ENCODE data around the gene CCDC60.
"Not testable (repeated sequence)": the region's sequence is repeated elsewhere in the genome, so short reads cannot be mapped to it uniquely, and the experiment has no call there.

CCDC60 gene

DNA sequence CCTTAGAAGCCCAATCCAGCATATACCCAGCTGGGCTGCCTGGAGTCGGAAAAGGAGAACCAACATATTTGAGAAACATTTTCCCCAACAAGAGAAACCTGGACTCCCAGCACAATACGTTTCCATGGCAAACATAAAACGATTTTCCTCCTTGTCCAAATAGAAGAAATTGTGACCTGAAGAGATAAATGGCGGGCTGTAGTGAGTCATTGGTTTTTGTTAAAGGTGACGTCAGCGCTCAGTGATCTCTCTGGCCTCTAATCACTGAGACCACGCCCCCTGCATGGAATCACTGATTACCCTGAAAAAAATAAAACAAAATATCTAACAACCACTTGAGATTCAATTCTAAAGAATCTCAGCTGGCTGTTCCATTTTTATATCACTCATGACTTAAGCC lies 6.0 kb downstream of the CCDC60 start:
- DNase-seq: no peak

DNA sequence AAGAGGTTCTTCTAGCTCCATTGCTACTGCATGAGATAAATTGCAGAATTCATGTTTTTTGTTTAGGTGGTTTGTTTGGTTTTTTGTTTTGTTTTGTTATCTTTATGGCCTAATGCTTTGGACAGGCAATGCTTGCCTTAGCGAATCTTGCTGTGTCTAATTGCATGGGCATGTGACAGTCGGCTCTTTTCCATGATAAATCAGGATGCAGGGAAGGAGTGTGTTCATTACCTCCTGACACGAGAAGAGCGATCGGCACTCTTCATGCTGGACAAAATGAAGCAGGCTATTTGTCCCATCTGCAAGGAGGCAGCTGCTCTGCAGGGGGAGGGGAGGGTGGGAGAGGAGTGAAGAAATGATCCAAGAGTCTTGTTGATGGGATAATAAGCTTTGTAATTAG lies 6.5 kb downstream of the CCDC60 start:
- no peak for DNase-seq

DNA sequence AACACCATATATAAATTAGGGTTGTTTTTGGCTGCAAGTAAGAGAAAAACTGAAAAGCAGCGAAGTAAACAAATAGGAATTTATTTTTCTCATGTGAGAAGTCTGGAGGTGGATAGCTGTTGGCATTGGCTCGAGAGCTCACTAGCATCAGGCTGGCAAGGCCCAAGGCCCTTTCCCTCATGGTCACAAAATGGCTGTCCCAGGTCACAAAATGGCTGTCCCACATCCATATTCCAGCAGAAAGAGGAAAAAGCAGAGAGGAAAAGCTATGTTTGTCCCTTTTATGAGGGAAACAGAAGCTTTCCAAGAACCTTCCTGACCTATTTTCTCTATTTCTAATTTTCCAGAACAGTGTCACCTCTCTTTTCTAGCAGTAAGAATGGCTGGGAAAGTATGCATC lies 7.5 kb downstream of the CCDC60 start:
- DNase-seq: no peak

DNA sequence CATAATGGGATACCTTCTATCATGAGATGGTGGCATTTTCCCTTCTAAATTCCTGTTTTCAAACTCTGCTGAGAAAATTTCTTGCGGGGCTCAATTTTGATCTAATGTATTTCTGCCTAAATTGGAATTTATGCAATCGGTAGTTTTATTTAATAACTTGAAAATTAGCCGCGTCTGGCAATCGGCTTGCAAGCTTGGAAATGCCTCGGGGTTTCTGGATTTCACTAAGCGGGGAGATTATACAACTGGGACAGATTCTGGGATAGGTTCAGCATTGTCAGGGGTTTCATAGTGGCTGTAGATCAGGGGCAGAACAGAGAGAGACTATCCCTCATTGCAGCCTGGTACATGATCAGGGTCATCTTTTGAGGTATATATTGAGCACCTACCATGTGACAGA lies 8.6 kb downstream of the CCDC60 start:
- no peak for DNase-seq

DNA sequence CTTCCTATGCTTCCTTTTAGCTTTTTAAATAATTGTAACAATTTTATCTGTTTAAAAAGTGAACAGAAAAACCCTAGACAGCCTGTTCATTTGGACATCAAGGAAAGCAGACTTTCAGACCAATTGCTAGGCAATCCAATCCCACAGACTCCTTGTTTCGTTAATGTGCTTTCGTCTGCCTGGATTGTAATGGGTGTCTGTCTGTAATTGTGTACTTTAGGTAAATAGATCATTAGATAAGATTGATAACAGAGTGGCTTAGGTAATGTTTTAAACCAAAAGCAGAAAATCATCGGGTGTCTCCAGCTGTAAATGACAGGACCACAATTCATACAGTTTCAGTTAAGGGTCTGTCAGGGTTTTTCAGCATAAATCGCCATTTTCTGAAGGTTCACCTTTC lies 19.6 kb downstream of the CCDC60 start:
- DNase-seq: no peak

DNA sequence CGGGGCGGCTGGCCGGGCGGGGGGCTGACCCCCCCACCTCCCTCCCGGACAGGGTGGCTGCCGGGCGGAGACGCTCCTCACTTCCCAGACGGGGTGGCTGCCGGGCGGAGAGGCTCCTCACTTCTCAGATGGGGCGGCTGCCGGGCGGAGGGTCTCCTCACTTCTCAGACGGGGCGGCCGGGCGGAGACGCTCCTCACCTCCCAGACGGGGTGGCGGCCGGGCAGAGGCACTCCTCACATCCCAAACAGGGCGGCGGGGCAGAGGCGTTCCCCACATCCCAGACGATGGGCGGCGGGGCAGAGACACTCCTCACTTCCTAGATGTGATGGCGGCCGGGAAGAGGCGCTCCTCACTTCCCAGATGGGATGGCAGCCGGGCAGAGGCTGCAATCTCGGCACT lies 25.8 kb downstream of the CCDC60 start:
- DNase-seq: not testable (repeated sequence)

DNA sequence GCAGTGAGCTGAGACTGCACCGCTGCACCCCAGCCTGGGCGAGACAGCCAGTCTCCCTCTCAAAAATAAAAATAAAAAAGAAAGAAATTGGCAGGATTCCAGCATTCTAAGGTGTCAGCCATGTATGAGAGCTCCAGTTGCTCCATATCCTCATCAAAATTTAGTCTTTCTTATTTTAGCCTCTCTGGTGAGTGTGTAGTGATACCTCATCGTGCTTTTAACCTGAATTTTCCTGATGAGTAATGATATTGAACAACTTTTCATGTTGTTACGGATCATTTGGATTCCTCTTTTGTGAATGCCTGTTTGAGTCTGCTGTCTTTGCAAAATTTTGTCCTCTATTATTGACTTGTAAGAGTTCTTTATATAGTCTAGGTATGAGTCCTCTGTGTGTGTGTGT lies 28.5 kb downstream of the CCDC60 start:
- no peak for DNase-seq

DNA sequence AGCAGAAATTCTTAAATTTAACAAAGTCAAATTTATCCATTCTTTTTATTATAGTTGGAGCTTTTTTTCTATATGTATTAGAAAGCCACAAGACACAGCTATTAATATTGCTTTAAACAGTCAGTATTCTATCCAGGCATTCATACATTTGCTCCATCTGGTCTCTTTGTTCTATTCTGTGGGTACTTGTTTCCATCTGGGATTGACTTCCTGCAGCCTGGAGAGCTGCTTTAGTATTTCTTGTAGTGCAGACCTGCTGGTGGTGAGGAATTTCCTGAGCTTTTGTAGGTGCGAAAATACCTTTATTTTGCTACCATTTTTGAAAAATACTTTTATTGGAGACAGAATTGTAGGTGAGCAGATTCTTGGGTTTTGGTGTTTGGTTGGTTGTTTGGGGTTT lies 29.0 kb downstream of the CCDC60 start:
- DNase-seq: no peak

DNA sequence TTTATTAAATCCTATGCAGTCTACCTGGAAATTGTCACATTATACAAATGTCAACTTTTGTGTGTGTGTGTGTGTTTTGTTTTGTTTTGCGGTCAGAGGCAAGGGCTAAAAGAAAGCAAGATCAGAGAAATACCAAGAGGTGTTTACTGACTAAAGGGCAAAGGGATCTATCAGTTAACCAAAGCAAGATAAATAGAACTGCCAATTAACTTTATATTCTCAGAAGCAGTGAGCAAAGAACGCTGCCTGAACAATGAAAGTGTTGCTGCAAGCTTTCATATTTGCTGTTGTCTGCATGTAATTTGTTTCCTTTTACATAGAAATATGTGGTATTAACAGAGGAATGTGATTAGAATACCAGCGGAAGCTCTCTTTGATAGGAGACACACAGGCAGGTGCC lies 30.9 kb downstream of the CCDC60 start:
- no peak for DNase-seq

DNA sequence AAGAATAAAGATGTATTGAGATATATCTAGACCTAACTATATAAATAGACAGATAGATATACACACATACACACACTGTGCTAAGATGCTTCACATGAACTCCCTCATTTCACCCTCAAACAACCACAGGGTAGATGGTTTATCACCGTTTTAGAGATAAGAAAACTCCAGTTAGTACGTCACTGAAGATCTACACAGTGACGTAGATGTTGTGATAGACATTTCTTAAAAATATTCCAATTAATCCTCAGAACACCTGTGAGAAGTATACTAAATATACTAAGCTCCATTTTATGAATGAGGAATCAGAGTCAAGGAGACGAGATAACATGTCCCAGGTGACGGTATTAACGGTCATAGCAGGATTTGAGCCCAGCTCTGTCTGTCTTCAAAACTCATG lies 31.5 kb downstream of the CCDC60 start:
- DNase-seq: no peak

DNA sequence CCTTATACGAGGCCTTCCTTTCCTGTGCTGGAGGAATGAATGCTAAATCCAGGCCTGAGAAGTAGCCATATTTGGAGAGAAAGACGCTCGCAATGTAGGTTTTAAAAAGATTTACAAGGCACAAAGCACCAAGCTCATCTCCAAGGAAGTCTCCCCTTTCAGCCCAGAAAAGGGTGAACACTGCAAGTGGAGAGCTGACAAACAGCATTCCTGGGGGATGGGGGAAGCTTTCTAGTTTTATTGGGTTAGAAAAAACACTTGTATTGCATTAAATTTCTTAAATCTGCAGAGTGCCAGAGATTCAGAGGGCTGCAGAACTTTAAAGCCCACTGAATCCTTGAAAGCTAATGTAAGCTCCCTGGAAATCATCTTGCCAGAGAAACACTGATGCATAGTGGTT lies 34.6 kb downstream of the CCDC60 start:
- no peak for DNase-seq

DNA sequence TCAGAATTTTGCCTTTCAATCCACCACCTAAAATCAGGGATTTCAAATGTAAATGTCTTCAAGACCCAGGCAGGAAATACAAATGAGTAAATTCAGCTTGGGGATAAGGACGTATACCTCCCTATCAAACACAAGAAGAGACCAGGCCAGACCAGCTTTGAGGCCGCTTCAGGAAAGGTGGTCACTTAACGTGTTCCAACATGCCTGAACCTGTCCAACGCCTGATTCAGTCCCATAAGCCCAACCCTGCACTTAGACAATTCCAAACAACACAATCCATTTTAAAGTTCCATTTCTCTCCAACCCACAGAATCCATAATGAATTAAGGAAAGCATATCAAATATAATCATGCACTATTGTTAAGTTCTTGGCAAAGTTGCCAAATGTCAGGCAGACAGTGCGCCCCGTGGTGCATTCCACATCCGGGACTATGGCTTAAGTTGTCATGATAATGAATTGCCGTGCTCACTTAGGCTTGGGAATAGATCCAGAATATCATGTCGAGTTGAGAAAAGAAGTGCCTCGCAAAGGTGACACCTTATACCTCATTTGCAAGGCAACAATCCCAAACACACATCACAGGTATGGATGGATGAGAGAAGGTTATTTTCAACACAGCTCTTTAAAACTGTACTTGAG lies 35.5 kb downstream of the CCDC60 start:
- DNase-seq: no peak

DNA sequence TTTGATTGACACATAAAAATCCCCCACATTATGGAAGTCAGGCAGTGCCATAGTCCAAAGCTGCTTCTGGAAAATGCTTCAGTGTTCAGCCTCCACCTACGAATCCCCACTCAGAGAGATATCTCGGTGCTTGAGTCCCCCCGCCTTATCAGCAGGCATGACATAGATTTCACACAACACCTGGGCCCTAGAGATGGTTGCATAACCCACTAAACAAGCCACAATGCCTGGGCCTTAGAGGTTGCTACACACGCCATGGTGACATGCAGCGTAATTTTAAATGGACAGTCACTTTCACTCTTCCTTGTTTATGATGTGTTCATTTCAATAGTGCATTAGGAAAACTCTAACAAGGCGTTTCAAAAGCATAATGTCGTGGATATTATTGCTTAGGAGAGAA lies 38.0 kb downstream of the CCDC60 start:
- no peak for DNase-seq

DNA sequence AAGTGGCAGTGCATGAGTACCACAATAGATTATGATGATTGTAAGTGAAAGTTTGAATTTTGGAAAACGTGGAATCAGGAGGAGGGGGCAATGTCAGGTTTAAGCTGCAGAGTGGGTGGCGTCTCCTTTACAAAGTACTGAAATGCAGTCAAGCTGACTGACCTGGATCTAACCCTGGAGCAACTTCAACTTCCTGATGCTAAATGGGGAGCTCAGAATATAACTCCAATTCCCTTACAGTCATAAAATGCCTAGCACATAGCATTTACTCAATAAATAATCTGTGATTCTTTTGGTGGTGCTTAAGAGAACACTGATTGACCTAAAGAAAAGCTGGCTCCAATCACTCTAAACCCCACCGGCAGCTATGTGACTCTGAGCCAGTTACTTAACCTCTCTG lies 38.5 kb downstream of the CCDC60 start:
- no peak for DNase-seq

DNA sequence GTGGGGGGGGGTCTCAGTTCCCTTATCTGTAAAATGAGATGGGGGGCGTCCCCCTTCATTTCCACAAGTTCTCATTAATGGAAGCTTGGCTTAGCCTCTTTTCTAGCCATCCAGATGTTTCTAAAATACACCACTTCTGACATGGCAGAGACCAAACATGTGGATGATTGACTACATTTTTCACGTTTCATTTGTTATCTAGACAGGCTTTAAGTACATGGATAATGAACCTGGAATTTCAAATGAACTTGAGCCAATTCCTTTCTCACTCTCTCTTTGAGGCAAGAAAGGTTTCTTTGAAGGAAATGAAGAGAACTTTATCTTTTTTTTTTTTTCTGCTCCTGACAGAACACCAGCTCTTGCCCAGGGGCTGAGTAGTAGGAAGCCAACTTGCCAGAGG lies 39.1 kb downstream of the CCDC60 start:
- DNase-seq: no peak

DNA sequence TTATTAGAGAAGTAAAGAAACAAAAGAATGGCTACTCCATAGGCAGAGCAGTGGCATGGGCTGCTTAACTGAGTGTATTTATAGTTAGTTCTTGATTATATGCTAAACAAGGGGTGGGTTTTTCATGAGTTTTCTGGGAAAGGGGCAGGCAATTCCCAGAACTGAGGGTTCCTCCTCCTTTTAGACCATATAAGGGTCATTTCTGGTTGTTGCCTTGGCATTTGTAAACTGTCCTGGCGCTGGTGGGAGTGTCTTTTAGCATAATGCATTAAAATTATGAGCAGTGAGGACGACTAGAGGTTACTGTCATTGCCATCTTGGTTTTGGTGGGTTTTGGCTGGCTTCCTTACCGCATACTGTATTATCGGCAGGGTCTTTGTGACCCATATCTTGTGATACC lies 40.1 kb downstream of the CCDC60 start:
- no peak for DNase-seq

DNA sequence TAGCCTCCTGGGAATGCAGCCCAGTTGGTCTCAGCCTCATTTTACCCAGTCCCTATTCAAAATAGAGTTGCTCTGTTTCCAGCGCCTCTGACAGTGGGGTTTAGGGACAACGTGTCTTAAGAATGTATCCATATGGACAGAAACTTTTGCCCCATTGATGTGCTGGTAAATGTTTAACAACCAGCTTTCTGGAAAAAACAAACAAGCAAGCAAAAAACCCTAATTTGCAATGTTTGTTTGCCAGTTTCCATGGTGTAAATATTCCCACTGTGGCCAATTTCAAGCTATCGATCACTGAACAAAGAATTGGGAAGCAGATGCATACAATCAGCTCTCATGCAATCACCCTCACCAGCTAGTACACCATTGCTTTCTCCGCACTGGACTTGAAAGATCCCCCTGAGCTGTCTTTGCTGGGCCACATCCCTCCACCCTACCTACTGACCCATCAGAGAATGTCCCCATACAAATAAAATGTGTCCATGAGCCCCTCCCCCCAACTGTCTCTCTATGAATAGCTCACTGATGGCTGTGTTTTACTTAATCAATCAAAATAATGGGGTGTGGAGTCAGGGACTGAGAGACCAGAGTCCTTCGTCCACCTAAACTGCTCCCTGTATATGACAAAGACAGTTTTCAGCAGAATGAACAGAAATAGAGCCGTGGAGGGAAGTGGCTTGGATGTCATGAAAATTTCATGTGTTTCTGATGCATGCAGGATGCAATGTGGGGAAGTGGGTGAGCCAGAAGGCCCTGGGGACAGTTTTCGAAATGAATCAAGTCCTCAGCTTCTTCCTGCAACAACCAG lies 40.8 kb downstream of the CCDC60 start:
- DNase-seq: no peak

DNA sequence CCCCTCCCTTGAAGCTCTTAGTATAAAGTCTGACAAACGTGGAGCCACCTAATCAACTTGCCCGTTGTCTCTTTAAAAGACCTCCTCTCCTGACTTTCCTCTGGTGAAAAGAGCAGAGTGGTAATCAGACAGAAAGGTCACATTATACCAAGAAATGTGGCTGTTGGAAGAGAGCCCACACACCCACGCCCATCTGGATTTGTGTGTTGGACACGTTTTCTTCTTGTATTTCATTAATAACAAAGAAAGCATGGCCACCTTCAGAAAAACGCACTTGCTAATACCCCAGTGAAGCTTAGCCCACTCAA lies 41.3 kb downstream of the CCDC60 start:
- no peak for DNase-seq

DNA sequence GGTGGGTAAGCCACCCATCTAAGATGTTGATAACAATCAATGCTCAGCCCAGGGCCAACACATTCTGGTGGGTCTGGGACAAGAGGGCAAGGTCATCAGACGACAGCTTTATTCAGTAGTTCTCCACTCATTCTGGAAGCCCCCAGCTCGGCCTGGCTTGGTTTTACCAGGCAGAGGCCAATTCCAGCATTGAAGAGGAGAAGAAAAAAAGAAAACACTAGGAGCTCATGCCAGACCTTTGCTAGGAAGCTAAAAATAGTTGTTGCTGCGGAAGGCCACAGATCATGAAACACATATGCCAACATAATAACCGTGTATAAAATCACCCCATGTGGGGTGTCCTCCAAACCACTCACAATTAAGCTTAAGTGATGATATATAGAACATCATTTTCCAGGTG lies 44.4 kb downstream of the CCDC60 start:
- DNase-seq: no peak

DNA sequence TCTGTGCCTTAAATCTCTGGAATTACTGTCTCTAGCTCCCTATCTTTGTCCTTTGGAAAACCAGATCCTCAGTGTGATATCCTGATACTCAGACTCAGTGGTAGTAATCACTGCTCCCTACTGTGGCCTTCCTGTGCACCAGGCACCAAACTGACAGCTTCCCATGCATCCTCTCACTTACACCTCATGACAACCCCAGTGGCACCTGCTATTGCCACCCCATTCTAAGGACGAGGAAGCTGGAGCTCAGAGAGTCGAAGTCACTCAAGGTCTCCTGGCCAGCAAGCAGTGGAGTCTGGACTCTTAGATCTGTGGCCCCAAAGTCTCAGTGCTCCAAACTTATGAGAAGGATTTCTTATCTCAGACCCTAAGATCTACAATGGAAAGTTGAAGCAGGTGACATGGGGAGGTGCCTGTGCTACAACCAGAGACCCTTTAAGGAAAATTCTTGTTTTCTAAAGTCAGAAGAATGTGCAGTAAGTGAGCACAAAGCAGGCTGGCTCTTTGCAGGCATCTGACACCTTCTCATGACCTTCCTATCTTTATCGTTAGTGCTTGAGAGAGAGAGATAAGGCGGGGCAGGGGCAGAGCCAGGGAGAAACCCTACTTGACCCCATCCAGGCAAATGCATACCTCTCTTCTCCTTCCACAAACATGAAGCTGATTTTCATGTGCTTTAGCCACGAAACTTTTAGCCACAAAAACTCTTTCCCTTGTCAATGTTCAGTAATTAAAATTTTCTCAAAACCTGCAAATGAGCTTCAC lies 47.1 kb downstream of the CCDC60 start:
- no peak for DNase-seq

DNA sequence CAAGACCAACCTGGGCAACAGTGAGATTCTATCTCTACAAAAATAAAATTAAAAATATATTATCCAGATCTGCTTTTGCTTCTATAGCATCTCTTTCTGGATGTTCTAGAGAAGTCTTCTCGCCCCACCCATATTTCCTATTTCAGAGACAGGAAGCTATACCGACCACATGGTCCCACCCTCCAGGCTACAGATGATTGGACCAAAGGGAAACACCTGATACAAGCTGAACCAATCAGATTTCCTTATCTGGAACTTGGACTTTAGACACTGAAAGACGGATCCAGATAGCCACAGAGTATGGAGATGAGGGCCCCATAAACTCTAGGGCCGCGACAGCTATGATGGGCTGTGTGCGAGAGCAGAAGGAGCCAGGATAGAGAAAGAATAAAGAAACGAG lies 48.7 kb downstream of the CCDC60 start:
- no peak for DNase-seq

DNA sequence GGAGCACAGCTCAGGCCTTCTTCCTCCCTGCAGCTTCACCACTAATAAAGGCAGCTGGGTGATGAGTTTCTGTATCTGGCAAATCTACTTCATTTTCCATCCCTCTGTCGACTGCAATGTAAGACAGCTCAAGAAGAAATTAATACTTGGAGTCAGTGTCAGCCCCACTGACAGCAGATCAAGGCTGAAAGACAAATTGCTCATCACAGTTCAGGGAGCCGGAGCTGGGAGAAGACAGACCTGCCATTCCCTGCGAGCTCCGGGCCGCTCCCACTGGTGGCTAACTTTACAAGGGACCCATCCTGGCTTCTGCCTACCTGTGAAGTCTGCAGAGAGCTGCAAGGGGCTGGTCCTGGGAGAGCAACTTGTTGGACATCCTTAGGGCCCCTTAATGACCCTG lies 49.8 kb downstream of the CCDC60 start:
- no peak for DNase-seq

DNA sequence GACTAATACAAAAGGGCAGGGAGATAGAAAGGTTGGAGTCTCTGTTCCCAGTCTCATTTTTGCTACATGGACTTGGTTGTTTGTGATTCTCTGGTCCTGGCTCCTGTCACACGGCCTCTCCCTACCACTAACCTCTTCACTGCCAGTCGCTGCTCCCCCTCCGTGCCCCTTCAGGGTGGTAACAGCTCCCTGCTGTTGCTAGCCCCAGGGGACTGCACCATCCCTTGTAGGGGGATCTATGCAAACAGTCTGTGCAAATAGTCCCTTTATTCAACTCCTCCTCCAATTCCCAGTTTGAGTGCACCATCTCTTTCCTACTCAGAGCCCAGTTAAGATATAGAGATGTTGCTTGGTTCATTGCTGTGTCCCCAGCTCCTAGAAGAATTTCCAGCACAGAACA lies 51.1 kb downstream of the CCDC60 start:
- DNase-seq: no peak

DNA sequence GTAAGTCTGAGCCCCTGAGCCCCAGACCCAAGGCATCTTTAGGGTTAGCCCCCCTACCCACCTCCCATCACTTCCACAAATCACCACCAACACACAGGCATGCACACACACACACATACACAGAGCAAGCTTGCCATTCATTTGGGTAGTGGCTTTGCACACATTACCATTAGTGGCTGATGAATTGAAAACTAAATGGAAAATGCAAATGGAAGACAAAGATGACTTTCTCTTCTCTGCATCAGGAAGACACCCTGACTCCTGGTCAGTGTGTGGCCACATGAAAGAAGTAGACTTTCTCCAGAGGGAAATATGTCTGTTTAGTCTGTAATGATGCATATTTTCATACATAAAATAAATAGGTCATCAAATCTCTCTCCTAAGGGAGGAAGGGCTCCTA lies 55.2 kb downstream of the CCDC60 start:
- no peak for DNase-seq

Measured in activated CD8-positive, alpha-beta memory T cell treated with anti-CD3 and anti-CD28 coated beads for 24 hours (primary cell).